ENCODE measurements around the gene ATG7. TPM values are rescaled to one million over a fixed set of nuclear protein-coding genes. Genes with fewer than 3 reads are reported as not detected.

The ATG7 gene
- total and polyA plus RNA-seq, 10 of the 15 experiments (the other 5 are each of a cell fraction or from before 2014, with no cell fraction given): 13.5 to 49.5 (median 26.4) TPM

DNA sequence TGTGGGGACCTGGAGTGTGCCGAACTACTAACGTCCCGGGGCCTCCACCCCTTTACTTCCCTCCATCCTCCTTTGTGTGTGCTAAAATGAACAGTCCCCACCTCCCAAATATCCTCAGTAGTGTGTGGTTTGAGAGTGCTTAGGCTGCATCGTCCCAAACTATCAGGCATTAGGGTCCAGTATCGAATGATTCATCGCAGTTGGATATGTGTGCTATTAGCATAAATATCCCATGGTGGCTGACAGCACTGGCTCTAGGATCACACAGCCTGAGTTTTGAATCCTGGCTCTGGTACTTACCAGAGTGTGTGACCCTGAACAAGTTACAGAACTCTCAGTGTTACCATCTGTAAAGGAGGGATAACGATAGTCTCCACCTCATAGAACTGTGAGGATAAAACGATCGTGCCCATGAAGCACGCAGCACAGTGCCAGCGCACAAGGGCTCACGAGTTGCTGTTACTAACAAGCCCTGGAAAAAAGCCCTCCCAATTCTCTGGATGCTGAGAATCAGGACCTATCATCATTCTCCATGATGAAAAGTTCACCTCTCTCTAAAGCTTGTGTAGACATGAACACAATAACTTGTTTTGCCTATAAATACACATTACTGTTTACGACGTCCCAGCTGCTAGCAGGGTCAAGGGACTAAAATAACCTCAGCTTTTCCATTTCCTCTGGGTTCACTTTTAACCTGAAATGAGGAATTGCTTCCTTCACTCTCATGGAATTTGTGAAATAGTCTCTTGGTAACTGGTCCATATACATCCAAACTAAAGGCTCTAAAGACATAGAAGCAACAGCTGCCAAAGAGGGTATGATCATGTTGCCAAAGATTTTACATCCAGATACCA lies 320.5 kb downstream of the ATG7 start:
- H2AFZ ChIP-seq (ENCODE audit: control insufficient read depth, low read depth, low read length): no peak overlapping the region
- WGBS (ENCODE audit: insufficient coverage, insufficient replicate concordance, low lambda C conversion rate, missing lambda C conversion rate): 92% methylated on average over 14 of the region's 14 CpGs
- H4K20me1 ChIP-seq (ENCODE audit: control insufficient read depth, insufficient read depth): 0 out of 2 replicates have a peak, but pooled peaks cover 6% of the 10 kb centered on the region
- TF ChIP-seq, protein P1, sequence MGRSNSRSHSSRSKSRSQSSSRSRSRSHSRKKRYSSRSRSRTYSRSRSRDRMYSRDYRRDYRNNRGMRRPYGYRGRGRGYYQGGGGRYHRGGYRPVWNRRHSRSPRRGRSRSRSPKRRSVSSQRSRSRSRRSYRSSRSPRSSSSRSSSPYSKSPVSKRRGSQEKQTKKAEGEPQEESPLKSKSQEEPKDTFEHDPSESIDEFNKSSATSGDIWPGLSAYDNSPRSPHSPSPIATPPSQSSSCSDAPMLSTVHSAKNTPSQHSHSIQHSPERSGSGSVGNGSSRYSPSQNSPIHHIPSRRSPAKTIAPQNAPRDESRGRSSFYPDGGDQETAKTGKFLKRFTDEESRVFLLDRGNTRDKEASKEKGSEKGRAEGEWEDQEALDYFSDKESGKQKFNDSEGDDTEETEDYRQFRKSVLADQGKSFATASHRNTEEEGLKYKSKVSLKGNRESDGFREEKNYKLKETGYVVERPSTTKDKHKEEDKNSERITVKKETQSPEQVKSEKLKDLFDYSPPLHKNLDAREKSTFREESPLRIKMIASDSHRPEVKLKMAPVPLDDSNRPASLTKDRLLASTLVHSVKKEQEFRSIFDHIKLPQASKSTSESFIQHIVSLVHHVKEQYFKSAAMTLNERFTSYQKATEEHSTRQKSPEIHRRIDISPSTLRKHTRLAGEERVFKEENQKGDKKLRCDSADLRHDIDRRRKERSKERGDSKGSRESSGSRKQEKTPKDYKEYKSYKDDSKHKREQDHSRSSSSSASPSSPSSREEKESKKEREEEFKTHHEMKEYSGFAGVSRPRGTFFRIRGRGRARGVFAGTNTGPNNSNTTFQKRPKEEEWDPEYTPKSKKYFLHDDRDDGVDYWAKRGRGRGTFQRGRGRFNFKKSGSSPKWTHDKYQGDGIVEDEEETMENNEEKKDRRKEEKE (IDR thresholded peaks at IDR 0.05): no peak
- TF ChIP-seq LARP7 (IDR thresholded peaks at IDR 0.05) (no peak), ZNF274 (IDR thresholded peaks at IDR 0.05; ENCODE audit: insufficient read depth, insufficient read length) (no peak), NFYA (IDR thresholded peaks at IDR 0.05; ENCODE audit: borderline replicate concordance, low read depth, low read length) (no peak), NBN (IDR thresholded peaks at IDR 0.05) (no peak), MYB (IDR thresholded peaks at IDR 0.05; ENCODE audit: borderline replicate concordance, low read depth, low read length) (no peak), CBX5 (IDR thresholded peaks at IDR 0.05; ENCODE audit: low read depth) (no peak)
- TF ChIP-seq, protein P2, sequence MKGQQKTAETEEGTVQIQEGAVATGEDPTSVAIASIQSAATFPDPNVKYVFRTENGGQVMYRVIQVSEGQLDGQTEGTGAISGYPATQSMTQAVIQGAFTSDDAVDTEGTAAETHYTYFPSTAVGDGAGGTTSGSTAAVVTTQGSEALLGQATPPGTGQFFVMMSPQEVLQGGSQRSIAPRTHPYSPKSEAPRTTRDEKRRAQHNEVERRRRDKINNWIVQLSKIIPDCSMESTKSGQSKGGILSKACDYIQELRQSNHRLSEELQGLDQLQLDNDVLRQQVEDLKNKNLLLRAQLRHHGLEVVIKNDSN (IDR thresholded peaks at IDR 0.05; ENCODE audit: borderline replicate concordance, extremely low read length, insufficient read depth, low read depth, low read length): no peak
- ATAC-seq (no peak), DNase-seq (ENCODE audit: low read depth, low spot score) (no peak), FAIRE-seq (no peak)
- intact Hi-C loops (cut with micrococcal nuclease; ENCODE audit: unreplicated experiment): no loop called here
- ChIA-PET CTCF (interaction anchor here (1.1 kb wide), 1 partner anchor 9 kb away, joined by 4 read pairs; no protein-coding TSS in a partner anchor), POLR2A (no interaction called here), RAD21 (ENCODE audit: unreplicated experiment) (no interaction called here), SMC1A (ENCODE audit: uncharacterized antibody, unreplicated experiment) (interaction anchor here (0.6 to 1.4 kb wide), 3 partner anchors 9 to 314 kb away, joined by 3 read pairs; no protein-coding TSS in a partner anchor)
- no peak overlapping the region for H3K4me3 ChIP-seq
- H3K27me3 ChIP-seq (replicated peaks in 1 of 2; ENCODE audit: control insufficient read depth in 2 of 2, insufficient read depth in 2 of 2, low read length in 1 of 2): no peaks in the 10 kb centered on the region
- BruUV-seq (replicated peaks): no TSS peak
- H3K4me1 ChIP-seq (ENCODE audit: control insufficient read depth, insufficient read depth, low read length): no peaks in the 10 kb centered on the region
- in situ Hi-C loops (cut with MboI): no loop called here
- H3K9ac ChIP-seq (ENCODE audit: control insufficient read depth, insufficient read depth, low read length): no peak overlapping the region
- peaks cover 10% of the 10 kb centered on the region for H3K9me3 ChIP-seq (replicated peaks; ENCODE audit: control insufficient read depth, insufficient read depth, low read length)
- no peak overlapping the region for H3K4me2 ChIP-seq (ENCODE audit: control insufficient read depth, insufficient read depth)
- no peak overlapping the region for H3K27ac ChIP-seq (ENCODE audit: control insufficient read depth, insufficient read depth)
- H3K79me2 ChIP-seq (ENCODE audit: control insufficient read depth, insufficient read depth, low read length): peaks cover 51% of the 10 kb centered on the region
- peaks cover 2 to 7% of the 10 kb centered on the region in 2 experiments for H3K36me3 ChIP-seq (ENCODE audit: control insufficient read depth in 2 of 2, insufficient read depth in 2 of 2, low read length in 1 of 2)
